Embryonic facial prominence (tissue), 1 donor: Measurements from ENCODE around the gene LRRC45.

ENCODE experiments used
- DNase-seq: peaks from one replicate; pipeline ENCODE4 v3.0.0-alpha.2; 2016; ENCODE audit errors: extremely low spot score

The LRRC45 gene

GRCh38 chr17:82007495-82008257 lies 15.4 kb upstream of the LRRC45 start:
- no peak for DNase-seq

GRCh38 chr17:82008258-82008940 lies 14.7 kb upstream of the LRRC45 start:
- DNase-seq: no peak

- no peak for DNase-seq
Measured at GRCh38 chr17:82008941-82009405, 14.1 kb upstream of the LRRC45 start.

DNA sequence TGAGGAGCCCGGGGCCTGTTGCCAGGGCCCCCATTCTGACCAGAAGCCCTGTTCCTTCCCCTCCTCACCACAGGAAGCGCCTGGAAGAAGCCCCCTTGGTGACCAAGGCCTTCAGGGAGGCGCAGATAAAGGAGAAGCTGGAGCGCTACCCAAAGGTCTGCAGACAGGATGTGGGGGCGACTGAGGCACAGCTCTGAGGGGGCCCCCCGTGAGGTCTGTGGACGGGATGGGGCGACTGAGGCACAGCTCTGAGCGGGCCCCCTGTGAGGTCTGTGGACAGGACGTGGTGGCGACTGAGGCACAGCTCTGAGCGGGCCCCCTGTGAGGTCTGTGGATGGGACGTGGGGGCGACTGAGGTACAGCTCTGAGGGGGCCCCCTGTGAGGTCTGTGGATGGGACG lies 13.7 kb upstream of the LRRC45 start:
- no peak for DNase-seq

- no peak for DNase-seq
Measured at GRCh38 chr17:82010575-82011525, 12.3 kb upstream of the LRRC45 start.

GRCh38 chr17:82011617-82012187 lies 11.4 kb upstream of the LRRC45 start:
- DNase-seq: no peak

GRCh38 chr17:82012261-82012639 lies 10.9 kb upstream of the LRRC45 start:
- DNase-seq: no peak

DNA sequence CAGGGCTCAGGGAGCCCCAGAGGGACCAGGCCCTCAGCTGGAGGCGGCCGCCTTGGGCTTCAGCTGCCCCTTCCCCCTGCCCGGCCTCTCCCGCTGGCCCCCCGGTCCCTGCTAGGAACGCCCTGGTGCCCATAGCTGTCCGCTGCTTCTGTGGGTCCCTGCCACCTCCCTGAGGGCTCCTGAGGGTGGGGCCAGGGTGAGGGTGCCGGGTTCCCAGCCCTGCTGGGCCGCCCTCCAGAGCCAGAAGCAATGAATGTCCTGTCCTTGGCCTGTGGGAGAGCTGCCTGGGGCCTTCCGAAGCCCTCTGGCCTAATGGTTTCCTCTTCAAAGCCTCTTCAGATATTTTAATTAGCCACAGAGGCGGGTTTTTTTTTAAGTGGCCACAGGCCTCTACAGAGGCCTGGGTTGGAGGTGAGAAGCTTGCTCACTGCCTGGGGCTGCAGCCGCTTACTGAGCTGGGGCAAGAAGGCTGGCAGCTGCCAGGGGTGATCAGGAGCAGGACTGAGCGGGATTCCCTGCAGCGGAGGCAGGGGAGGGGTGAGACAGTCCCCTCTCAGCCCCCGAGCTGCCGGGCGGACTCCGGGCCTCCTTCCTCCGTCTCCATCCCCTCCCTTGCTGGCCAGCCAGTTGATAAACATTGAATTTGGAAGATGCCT lies 10.3 kb upstream of the LRRC45 start:
- no peak for DNase-seq

DNA sequence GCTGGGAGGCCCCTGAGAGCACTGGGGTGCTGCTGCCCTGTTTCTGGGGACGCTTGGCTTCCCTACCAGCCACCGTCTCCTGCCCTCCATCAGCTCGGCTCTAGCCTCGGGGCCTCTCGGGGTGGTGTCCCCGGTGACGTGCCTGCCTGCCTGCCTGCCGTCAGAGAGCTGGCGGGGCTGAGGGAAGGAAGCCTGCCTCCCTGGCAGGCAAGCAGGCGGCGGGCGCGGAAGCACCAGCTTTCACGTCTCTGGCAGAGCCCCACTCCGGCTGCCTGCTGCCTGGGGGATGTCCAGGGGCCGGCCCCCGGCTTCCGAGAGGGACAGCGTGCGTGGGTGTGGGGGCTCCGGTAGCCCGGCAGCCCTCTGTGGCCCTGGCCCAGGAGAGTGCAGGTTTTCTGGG lies 9.8 kb upstream of the LRRC45 start:
- DNase-seq: no peak

DNA sequence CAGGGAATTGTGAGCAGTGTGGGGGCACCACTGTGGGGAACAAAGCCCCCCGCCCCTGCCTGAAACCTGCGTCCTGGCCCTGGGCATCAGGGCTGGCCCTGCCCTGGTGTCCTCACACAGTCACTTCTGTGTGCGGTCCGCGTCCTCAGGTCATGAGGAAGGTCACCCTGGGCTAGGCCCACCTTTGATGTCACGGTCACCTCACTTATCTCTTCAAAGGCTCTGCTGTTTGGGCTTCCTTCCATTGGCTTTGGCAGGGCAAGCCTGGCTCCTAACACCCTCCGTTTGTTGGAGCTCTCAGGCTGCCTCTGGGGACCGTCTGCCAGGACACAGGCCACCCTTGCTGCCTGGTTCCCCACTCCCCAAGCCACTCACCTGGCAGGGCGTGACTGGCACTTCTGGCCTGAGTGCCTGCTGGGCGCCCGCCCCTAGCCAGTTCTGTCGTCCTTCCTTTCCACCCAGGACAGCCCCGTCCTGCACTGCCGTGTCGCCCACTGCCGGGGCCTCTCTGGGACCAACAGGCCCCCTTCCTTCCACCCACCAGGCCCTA lies 9.3 kb upstream of the LRRC45 start:
- no peak for DNase-seq

DNA sequence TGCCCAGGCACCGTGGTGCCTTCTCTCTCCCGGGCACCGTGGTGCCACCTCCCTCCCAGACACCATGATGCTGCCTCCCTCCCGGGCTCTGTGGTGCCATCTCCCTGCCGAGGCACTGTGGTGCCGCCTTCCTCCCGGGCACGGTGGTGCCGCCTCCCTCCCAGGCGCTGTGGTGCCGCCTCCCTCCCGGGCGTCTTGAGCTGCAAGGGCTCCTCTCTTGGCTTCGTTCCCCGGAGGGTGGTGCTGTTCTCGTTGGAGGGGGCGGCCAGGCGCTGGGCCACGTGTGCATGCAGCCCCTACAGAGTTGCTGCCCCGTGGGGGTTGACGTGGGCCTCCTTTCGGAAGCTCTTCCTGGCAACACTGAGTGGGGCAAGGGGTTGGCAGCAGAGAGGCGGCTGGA lies 8.7 kb upstream of the LRRC45 start:
- DNase-seq: no peak

GRCh38 chr17:82014971-82015310 lies 8.2 kb upstream of the LRRC45 start:
- no peak for DNase-seq

DNA sequence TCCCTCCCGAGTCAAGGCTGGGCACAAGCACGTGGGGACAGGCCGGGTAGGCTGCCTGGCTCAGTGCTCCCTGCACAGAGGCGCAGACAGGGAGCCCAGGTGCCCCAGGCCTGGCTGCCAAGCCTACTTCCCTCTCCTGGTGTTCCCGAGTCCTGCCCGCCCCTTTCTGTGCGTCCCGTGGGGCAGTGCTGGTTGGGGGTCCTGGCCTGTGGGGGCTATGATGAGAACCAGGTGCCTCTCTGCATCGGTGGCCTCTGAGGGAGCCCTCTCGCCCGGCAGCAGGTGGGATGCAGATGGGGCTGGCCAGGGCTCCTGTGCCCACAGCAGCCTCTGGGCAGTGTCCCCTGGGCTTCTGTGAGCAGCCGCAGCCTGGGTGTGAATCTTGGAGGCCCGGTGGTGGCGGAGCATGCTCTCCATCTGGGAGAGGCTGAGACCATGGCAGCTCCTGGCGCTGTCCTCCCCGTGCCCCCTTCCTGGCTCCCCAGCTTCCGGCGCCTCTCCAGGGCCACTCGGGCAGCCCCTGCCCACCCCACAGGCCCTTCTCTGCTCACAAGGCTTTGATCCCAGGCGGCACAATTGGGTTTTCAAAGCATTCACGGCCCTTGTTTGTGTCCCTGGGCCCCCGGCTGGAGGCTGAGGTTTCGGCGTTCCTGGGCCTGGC lies 7.7 kb upstream of the LRRC45 start:
- DNase-seq: no peak

DNA sequence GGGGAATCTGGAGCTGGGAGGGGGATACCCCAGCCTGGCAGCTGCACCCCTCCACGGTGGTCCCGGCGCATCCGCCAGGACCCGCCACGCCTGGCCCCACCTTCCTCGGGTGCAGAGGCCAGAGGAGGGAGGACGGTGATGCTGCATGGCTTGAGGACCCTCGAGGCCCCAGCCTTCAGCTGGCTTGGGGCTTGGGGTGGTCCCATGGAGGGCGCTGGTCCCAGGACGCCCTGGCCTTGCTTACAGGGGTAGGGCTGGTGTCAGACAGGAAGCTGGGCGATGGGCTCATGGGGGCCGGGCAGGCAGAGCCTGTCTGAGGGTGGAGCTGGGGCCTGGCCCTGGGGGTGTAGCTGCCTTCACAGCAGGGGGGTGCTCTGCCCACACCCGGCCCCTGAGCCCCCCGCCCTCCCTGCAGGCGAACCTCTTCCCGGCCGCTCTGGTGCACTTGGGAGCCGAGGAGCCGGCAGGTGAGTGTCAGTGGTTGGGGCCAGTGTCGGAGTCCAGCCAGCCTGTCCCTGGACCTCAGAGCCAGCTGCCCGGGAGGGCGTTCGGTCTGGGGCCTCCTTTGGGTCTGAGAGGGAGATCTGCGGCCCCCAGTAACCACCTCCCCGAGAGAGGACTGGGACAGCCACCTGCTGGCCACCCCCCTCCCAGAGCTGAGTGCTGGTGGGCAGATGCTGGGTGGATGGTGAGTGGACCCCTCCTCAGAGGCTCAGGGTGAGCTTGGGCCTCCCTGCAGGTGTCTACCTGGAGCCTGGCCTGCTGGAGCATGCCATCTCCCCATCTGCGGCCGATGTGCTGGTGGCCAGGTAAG lies 6.8 kb upstream of the LRRC45 start:
- no peak for DNase-seq

- DNase-seq: no peak
Measured at GRCh38 chr17:82016875-82017459, 6.1 kb upstream of the LRRC45 start.

- no peak for DNase-seq
Measured at GRCh38 chr17:82017612-82018151, 5.4 kb upstream of the LRRC45 start.

- no peak for DNase-seq
Measured at GRCh38 chr17:82018152-82018988, 4.7 kb upstream of the LRRC45 start.

DNA sequence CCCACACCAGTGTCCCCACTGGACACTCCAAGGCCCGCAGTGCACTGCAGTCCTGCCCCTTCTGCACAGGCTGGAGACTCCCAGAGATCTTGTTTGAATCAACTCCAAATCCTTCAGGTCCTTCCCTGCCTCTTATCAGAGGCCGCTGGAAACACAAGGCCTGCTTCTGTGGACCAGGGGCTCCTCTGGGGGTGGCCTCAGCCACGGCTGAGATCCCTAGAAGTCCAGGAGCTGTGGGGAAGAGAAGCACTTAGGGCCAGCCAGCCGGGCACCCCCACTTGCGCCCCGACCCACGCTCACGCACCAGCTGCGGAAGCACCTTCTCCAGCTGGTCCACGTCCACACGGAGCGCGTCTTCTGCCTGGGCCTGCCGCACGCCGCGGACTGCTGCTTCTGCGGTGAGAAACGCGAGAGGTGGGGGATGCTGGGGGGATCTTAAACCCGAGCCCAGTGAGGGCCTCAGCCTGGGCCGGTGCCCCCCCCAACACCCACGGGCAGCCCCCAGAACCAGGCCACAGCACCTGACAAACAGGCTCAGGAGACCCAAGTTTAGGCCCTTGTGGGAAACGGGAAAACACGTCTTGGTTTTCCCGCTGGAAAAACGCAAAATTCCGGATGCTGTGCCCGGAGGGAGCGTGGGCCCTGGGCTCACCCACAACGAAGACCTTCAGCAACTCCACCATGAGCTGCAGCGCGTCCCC lies 4.0 kb upstream of the LRRC45 start:
- no peak for DNase-seq
